Nephron (organoid): ENCODE results near the gene TOM1.

Source experiments
- H3K27ac Mint-ChIP-seq, 3 experiments: 2 replicates each; pipeline ENCODE4 v1.8.0; 2020; ENCODE audit warnings: mixed read lengths in 3 of 3, mild to moderate bottlenecking in 2 of 3, moderate library complexity in 1 of 3
- H3K27me3 Mint-ChIP-seq: 2 replicates; pipeline ENCODE4 v1.8.0; 2021; ENCODE audit warnings: low read depth, mild to moderate bottlenecking, moderate library complexity, mixed read lengths
- H3K36me3 Mint-ChIP-seq: 2 replicates; pipeline ENCODE4 v1.8.0; 2020; ENCODE audit warnings: low read depth, mixed read lengths
- H3K4me1 Mint-ChIP-seq: 2 replicates; pipeline ENCODE4 v1.8.0; 2020; ENCODE audit warnings: mixed read lengths
- H3K4me3 Mint-ChIP-seq, 3 experiments: 2 replicates each; pipeline ENCODE4 v1.8.0; 2020; ENCODE audit warnings: mild to moderate bottlenecking in 3 of 3, mixed read lengths in 3 of 3, moderate library complexity in 2 of 3
- H3K9me3 Mint-ChIP-seq: 2 replicates; pipeline ENCODE4 v1.8.0; 2020; ENCODE audit warnings: mixed read lengths
- TF ChIP-seq, protein P1 (sequence below), 3 experiments: fragments of 200-600 bp; sonication (generic); IDR thresholded peaks; one replicate each; pipeline ENCODE4 v1.5.0; 2021; ENCODE audit warnings: antibody characterized with exemption in 3 of 3; ENCODE audit not compliant: unreplicated experiment in 3 of 3

TOM1 gene

DNA sequence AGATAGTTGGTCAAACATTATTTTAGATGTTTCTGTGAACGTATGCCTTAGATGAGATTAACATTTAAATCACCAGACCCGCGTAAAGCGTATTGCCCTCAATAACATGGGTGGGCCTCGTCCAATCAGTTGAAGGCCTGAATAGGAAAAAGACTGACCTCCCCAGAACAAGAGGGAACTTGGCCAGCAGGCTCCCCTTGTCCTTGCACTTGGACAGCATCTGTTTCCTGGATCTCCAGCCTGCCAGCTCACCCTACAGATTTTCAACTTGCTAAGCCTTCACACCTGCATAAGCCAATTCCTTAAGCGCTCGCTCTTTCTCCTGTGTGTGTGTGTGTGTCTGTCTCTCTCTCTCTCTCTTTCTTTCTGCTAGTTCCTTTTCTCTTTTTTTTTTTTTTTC lies 8.2 kb downstream of the TOM1 start:
- Mint-ChIP-seq H3K36me3 (peaks cover 6% of the 10 kb centered on the region), H3K9me3 (no peaks in the 10 kb centered on the region), H3K4me1 (peaks cover 65% of the 10 kb centered on the region), H3K27me3 (peaks cover 3% of the 10 kb centered on the region), H3K27ac (no peak overlapping the region), H3K4me3 (no peak overlapping the region)
- TF ChIP-seq, protein P1, sequence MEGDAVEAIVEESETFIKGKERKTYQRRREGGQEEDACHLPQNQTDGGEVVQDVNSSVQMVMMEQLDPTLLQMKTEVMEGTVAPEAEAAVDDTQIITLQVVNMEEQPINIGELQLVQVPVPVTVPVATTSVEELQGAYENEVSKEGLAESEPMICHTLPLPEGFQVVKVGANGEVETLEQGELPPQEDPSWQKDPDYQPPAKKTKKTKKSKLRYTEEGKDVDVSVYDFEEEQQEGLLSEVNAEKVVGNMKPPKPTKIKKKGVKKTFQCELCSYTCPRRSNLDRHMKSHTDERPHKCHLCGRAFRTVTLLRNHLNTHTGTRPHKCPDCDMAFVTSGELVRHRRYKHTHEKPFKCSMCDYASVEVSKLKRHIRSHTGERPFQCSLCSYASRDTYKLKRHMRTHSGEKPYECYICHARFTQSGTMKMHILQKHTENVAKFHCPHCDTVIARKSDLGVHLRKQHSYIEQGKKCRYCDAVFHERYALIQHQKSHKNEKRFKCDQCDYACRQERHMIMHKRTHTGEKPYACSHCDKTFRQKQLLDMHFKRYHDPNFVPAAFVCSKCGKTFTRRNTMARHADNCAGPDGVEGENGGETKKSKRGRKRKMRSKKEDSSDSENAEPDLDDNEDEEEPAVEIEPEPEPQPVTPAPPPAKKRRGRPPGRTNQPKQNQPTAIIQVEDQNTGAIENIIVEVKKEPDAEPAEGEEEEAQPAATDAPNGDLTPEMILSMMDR (IDR thresholded peaks at IDR 0.05; ENCODE audit: unreplicated experiment in 3 of 3) = no peak

DNA sequence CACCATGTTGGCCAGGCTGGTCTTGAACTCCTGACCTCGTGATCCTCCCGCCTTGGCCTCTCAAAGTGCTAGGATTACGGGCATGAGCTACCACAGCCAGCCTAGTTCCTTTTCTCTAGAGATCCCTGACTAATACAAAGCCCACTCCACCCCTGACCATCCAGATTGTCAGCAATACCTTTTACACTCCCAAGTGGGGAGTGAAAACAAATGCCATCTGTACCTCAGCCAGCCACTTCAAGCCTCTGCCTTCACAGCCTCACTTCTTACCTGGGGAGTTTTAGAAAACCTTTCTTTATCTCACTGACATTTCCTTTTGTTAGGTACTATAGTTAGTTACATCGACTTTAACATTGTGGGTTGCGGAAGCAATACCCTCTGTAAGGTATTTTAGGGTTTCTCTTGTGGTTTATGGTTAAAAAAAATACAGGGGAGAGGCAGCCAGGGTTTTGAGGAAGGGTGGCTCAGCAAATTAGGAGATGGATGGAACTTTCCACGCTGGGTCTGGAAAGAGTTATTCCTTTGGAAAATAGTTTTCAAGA lies 8.9 kb downstream of the TOM1 start:
- H3K27ac Mint-ChIP-seq = peak overlapping the region in 1 of 3 experiments; percentile 18
- H3K36me3 Mint-ChIP-seq = peaks cover 3% of the 10 kb centered on the region
- no peaks in the 10 kb centered on the region for H3K27me3 Mint-ChIP-seq
- H3K4me3 Mint-ChIP-seq = no peak overlapping the region
- H3K9me3 Mint-ChIP-seq = no peaks in the 10 kb centered on the region
- peaks cover 67% of the 10 kb centered on the region for H3K4me1 Mint-ChIP-seq
- TF ChIP-seq, protein P1 (IDR thresholded peaks at IDR 0.05; ENCODE audit: unreplicated experiment in 3 of 3) = no peak

DNA sequence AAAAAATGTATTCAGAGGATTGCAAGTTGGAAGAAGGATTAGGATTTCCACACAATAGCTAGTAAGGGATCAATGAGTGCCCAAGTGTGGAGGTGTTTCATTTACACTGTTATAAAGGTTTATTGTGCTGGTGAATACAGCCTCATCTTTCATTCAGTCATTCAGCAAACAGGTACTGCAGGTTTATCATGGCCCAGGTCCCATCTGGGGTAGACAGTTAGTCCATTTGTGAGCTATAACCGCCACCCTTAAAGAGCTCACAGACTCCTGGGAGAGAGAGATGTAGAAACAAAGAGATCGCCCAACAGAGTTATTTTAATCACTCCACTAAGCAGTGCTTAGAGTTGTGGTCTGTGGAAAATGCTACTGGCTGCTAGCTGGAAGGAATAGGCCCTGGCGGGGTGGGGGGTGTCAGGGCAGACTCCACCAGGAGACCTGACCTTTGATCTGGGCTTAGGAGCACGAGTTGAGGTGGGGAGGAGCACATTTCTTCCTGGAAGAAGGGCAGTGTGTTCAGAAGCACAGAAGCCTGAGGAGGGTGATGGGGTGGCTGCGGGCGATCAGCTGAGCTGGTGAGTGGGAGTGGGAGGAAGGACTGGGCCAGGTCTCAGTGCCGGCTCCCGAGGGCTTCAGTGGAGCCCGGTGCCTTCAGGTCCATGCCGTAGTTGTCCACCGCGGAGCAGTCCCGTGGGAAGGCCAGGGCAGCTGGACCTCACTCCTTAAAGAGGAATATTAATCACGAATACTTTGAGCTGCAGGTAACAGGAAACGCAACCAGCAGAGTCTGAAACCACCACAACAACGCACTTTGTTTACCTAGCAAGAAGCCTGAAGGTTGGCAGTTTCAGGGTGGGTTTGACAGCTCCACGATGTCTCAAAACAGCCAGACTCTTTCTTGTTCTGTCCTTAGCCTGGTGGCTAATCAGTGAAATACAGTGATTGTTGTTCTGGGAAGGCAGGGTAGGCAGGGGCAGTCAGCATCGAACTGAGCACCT lies 11.2 kb downstream of the TOM1 start:
- peak overlapping the region; percentile 42 to 59 (median 45) for H3K4me3 Mint-ChIP-seq
- H3K9me3 Mint-ChIP-seq = no peaks in the 10 kb centered on the region
- no peaks in the 10 kb centered on the region for H3K27me3 Mint-ChIP-seq
- H3K36me3 Mint-ChIP-seq = no peaks in the 10 kb centered on the region
- peak overlapping the region; percentile 49 to 90 (median 70) for H3K27ac Mint-ChIP-seq
- TF ChIP-seq, protein P1 (IDR thresholded peaks at IDR 0.05; ENCODE audit: unreplicated experiment in 3 of 3) = peak in 1 of 3 experiments; percentile 16
- peaks cover 81% of the 10 kb centered on the region for H3K4me1 Mint-ChIP-seq

DNA sequence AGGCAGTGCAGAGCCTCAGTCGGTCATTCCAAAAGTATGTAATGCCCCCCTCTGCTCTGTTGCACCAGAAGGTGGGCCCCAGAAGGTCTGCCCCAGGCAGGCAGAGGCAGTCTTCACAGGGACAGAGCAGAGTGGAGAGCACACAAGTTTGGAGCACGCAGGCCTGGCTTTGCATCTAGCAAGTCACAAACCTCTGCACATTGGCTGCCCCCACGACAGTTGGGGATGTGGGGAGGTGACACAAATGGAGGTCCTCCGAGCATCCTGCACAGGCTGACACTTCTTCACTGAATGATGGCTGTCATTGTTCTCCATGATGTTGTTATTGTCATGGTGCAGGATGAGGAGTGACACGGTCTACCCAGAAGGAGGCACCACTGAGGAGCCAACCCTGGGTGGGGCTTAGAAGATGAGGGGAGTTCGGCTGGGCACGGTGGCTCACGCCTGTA lies 11.9 kb downstream of the TOM1 start:
- Mint-ChIP-seq H3K4me1 (peaks cover 80% of the 10 kb centered on the region), H3K4me3 (no peak overlapping the region), H3K27me3 (no peaks in the 10 kb centered on the region)

DNA sequence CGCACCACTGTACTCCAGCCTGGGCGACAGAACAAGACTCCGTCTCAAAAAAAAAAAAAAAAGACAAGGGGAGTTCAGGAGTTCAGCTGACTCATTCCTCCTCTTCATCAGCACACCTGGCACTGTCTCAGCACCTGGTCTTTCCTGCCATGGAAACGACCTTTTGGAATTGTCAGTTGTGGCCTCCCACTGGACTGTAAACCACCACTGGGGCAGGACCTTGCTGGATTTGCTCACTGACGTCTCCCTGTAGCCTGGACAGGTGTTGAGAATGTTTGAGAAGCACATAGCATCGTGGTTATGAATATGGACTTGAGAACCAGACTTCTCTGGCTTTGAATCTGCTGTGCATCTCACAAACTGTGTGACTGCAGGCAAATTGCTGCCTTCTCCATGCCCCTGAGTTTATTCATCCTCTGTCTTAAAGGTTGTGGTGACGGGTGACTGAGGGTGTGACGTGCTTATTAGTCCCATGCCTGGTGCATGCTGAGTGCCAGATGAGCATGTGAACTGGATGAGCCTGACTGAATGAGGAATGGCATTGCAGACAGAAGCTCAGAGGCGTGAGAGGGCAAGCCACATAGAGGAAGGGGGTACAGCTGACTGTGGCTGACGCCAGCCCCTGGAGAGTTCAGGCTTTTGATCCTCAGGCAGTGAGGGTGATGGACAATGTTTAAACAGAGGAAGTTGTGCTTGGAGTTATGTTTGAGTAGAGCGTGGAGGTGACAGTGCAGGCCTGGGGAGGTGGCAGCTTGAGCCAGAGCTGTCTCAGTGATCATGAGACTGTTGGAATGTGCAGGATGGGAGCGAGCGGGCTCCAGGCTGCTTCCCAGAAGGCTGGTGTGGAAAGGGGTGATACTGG lies 12.7 kb downstream of the TOM1 start:
- Mint-ChIP-seq H3K27ac (peak overlapping the region; percentile 70 to 90 (median 83)), H3K9me3 (no peaks in the 10 kb centered on the region), H3K4me1 (peaks cover 71% of the 10 kb centered on the region), H3K36me3 (no peaks in the 10 kb centered on the region), H3K4me3 (peak overlapping the region in 1 of 3 experiments; percentile 16), H3K27me3 (no peaks in the 10 kb centered on the region)
- TF ChIP-seq, protein P1 (IDR thresholded peaks at IDR 0.05; ENCODE audit: unreplicated experiment in 3 of 3) = no peak

More for the DNA sequence above, 11.9 kb downstream of the TOM1 start:
- H3K9me3 Mint-ChIP-seq = no peaks in the 10 kb centered on the region
- H3K27ac Mint-ChIP-seq = peak overlapping the region in 2 of 3 experiments; percentile 70 to 90
- H3K36me3 Mint-ChIP-seq = no peaks in the 10 kb centered on the region
- TF ChIP-seq, protein P1 (IDR thresholded peaks at IDR 0.05; ENCODE audit: unreplicated experiment in 3 of 3) = no peak
